WTC11 (cell line): Measurements from ENCODE around the gene SMOC1. TPM values are rescaled to one million over a fixed set of nuclear protein-coding genes. Genes with fewer than 3 reads are reported as not detected.

Experiments
- AFF4 ChIP-seq: sonication (generic); formaldehyde crosslinking; IDR thresholded peaks from 2 replicates; pipeline ENCODE4 v1.8.1; 2023; ENCODE audit warnings: mild to moderate bottlenecking, missing genetic modification reagents, borderline replicate concordance
- CTCF ChIP-seq: fragments of 200-600 bp; IDR thresholded peaks from 2 replicates; pipeline ENCODE4 v1.8.0; 2022; ENCODE audit warnings: antibody characterized with exemption
- ELF4 ChIP-seq: sonication (generic); formaldehyde crosslinking; IDR thresholded peaks from 2 replicates; pipeline ENCODE4 v1.8.1; 2022; ENCODE audit warnings: low read depth, mild to moderate bottlenecking, moderate library complexity, missing genetic modification reagents
- FOXK1 ChIP-seq: sonication (generic); formaldehyde crosslinking; IDR thresholded peaks from 2 replicates; pipeline ENCODE4 v1.8.0; 2022; ENCODE audit warnings: mild to moderate bottlenecking, moderate library complexity, missing genetic modification reagents
- HMGXB4 ChIP-seq: sonication (generic); formaldehyde crosslinking; IDR thresholded peaks from 2 replicates; pipeline ENCODE4 v1.8.1; 2023; ENCODE audit warnings: mild to moderate bottlenecking, moderate library complexity, missing genetic modification reagents
- NFE2L1 ChIP-seq: sonication (generic); formaldehyde crosslinking; IDR thresholded peaks from 2 replicates; pipeline ENCODE4 v1.8.1; 2023; ENCODE audit warnings: missing genetic modification reagents
- PREB ChIP-seq: sonication (generic); formaldehyde crosslinking; IDR thresholded peaks from 2 replicates; pipeline ENCODE4 v1.8.1; 2022; ENCODE audit warnings: mild to moderate bottlenecking, missing genetic modification reagents, moderate library complexity, borderline replicate concordance
- TCF7 ChIP-seq: sonication (generic); formaldehyde crosslinking; IDR thresholded peaks from 2 replicates; pipeline ENCODE4 v1.8.0; 2022; ENCODE audit warnings: mild to moderate bottlenecking, low read depth, missing genetic modification reagents, moderate library complexity
- ZNF425 ChIP-seq: fragments of 250-450 bp; sonication (Bioruptor Pico); conservative IDR thresholded peaks from 2 replicates; pipeline ENCODE4 v1.9.0; 2021; ENCODE audit warnings: mild to moderate bottlenecking
- ZNF512 ChIP-seq: sonication (generic); formaldehyde crosslinking; IDR thresholded peaks from 2 replicates; pipeline ENCODE4 v1.8.1; 2022; ENCODE audit warnings: missing genetic modification reagents, borderline replicate concordance
- ZNF532 ChIP-seq: fragments of 250-450 bp; sonication (Bioruptor Pico); IDR thresholded peaks from 2 replicates; pipeline ENCODE4 v1.9.0; 2021; ENCODE audit warnings: mild to moderate bottlenecking, borderline replicate concordance
- total RNA-seq: library from RNA; stranded (reverse); gene quantifications from 3 replicates; pipeline ENCODE4 v1.2.3, GENCODE V29; 2021

Gene SMOC1
- total RNA-seq, 1 experiment from 2014 or later = 1.1 TPM

GRCh38 chr14:69882915-69883314 is 3.7 kb downstream of the SMOC1 start (continued):
- TF ChIP-seq ELF4 (CRISPR knock-in tag) (no peak), CTCF (no peak), PREB (CRISPR knock-in tag) (no peak), NFE2L1 (CRISPR knock-in tag) (no peak), FOXK1 (no peak), TCF7 (CRISPR knock-in tag) (no peak), ZNF512 (CRISPR knock-in tag) (no peak), AFF4 (CRISPR knock-in tag) (no peak), ZNF532 (no peak), HMGXB4 (CRISPR knock-in tag) (no peak), ZNF425 (CRISPR knock-in tag) (no peak)
